GM13977 (cell line): ENCODE data around the gene UGT3A1.
"Not testable (repeated sequence)": the region's sequence is repeated elsewhere in the genome, so short reads cannot be mapped to it uniquely, and the experiment has no call there.

ENCODE experiments used
- DNase-seq: peaks from one replicate; pipeline ENCODE4 v3.0.0; 2012; ENCODE audit warnings: low spot score
- CTCF ChIP-seq: IDR thresholded peaks from 2 replicates; pipeline ENCODE4 v1.5.1; 2012; ENCODE audit warnings: mild to moderate bottlenecking, control low read depth; ENCODE audit not compliant: insufficient read depth; ENCODE audit errors: extremely low read depth, missing control alignments
- in situ Hi-C: fragments of 300-500 bp; cut with MboI; formaldehyde crosslinking; loops from one replicate; pipeline ENCODE4 v1.12.0; 2022; ENCODE audit warnings: low sequenced_read_pairs, low pct_unique_long_range_greater_than_20kb, mixed read lengths, inconsistent platforms; ENCODE audit not compliant: unreplicated experiment

Gene UGT3A1

GRCh38 chr5:36028816-36029465, 37.8 kb upstream of the UGT3A1 start:
- in situ Hi-C loops, result no loop called here
- DNase-seq, result no peak
- no peak for TF ChIP-seq CTCF

GRCh38 chr5:36027711-36028110, 36.5 kb upstream of the UGT3A1 start:
- in situ Hi-C loops, result no loop called here
- no peak for DNase-seq
- no peak for TF ChIP-seq CTCF

- no peak for DNase-seq
- in situ Hi-C loops, result no loop called here
- TF ChIP-seq CTCF, result no peak
Observed at GRCh38 chr5:36026706-36027465, 35.7 kb upstream of the UGT3A1 start.

- DNase-seq, in situ Hi-C loops: not testable (repeated sequence)
Observed at GRCh38 chr5:36022246-36022645, 31.1 kb upstream of the UGT3A1 start.

GRCh38 chr5:36019584-36019983, 28.4 kb upstream of the UGT3A1 start:
- in situ Hi-C loops, DNase-seq: not testable (repeated sequence)

GRCh38 chr5:36017622-36018021, 26.4 kb upstream of the UGT3A1 start:
- no peak for TF ChIP-seq CTCF
- DNase-seq, result no peak
- in situ Hi-C loops, result no loop called here

GRCh38 chr5:36017004-36017403, 25.8 kb upstream of the UGT3A1 start:
- DNase-seq, result no peak
- in situ Hi-C loops, result no loop called here
- no peak for TF ChIP-seq CTCF
